Measurements from ENCODE around the gene TMCO4. TPM values are rescaled to one million over a fixed set of nuclear protein-coding genes. Genes with fewer than 3 reads are reported as not detected.

TMCO4 gene
- total and polyA plus RNA-seq, 2 of the 4 experiments (the other 2 are of a cell fraction): 7.3 to 8.6 TPM

DNA sequence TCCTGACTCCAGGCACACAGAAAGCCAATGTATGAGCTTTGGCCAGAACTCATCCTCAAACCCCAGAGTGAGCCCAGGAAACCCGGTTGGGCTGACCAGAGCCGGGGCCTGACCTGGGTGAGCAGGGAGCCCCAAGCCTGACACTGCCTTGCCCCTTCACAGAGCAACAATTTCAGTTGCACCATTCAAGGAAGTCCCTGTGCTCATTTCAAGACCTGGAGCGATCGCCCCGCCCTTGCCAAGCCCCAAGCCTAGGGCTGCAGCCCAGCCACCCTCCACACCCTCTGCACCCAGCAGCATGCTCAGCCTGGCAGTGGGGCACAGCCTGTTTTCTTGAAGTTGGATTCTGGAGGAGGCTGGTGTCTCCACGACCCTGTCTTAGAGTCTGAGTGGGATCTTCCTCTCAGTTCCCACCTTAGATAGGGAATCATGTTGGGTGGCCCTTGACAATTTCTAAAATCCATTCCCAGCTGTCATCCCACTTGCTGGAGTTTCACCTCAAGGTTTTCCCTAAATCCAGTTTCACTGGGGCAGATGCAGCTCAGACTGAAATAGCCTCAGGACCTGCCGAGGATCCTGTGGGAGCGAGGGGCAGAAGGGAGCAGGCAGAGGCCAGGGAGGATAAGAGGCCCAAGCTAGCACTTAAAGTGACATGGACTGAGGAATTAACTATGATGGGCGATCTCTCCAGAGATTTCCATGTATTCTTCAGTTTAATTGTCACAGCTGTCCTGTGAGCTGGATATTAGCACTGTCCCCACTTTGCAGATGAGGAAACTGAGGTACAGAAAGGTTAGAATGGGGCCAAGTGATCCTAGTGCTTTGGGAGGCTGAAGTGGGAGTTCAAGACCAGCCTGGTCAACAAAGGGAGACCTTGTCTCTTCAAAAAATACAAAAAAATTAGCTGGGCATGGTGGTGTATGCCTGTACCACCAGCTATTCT lies 153.1 kb downstream of the TMCO4 start:
- no peak overlapping the region for H3K9ac ChIP-seq (ENCODE audit: low read depth, low read length)

More for the DNA sequence above, 153.1 kb downstream of the TMCO4 start:
- no peak overlapping the region for H2BK5ac ChIP-seq (ENCODE audit: low read depth, low read length, poor library complexity, severe bottlenecking)
- intact Hi-C loops (cut with micrococcal nuclease): no loop called here
- H2BK120ac ChIP-seq (ENCODE audit: low read depth, low read length): no peak overlapping the region
- dilution Hi-C loops (cut with HindIII; ENCODE audit: low sequenced_read_pairs, unreplicated experiment): no loop called here
- ChIA-PET POLR2A (ENCODE audit: unreplicated experiment) (no interaction called here), CTCF (interaction anchor here (0.7 kb wide), 2 partner anchors 16 to 69 kb away, joined by 3 read pairs; no protein-coding TSS in a partner anchor)
- DNase-seq: no peak
- ATAC-seq (ENCODE audit: low read depth): no peak
- H3K23ac ChIP-seq (ENCODE audit: low read depth, low read length): peak overlapping the region; percentile 8; the same call in 1 of the 2 replicates
- H3K14ac ChIP-seq (replicated peaks; ENCODE audit: low read depth, low read length): no peak overlapping the region
- no peak overlapping the region for H3K56ac ChIP-seq (ENCODE audit: extremely low read depth, insufficient read depth, low read length)
- H3K27ac ChIP-seq (ENCODE audit: insufficient read depth, low read length): no peak overlapping the region
- no peak overlapping the region for H4K8ac ChIP-seq (ENCODE audit: low read depth in 2 of 2, low read length in 2 of 2)
- WGBS, 2 experiments (ENCODE audit: extremely low coverage in 2 of 2, insufficient read length in 1 of 2): no CpG with 5 or more reads among the region's 9 CpGs
- no peaks in the 10 kb centered on the region for H3K9me3 ChIP-seq (ENCODE audit: control insufficient read depth, insufficient read depth, low read length)
- H3K36me3 ChIP-seq (ENCODE audit: control insufficient read depth, insufficient read depth, low read length): peaks cover 2% of the 10 kb centered on the region; the same call in 1 of the 2 replicates
- H4K91ac ChIP-seq (ENCODE audit: insufficient read depth, low read depth, low read length): no peak overlapping the region
- no peaks in the 10 kb centered on the region for H3K27me3 ChIP-seq (ENCODE audit: control insufficient read depth, insufficient read depth, low read length)
- no peaks in the 10 kb centered on the region; the same call in 1 of the 2 replicates for H3K9me1 ChIP-seq (ENCODE audit: insufficient read depth, low read length)
- H3K4ac ChIP-seq (ENCODE audit: low read depth, low read length): no peak overlapping the region
- H3K79me1 ChIP-seq (ENCODE audit: low read depth in 1 of 2, low read length in 2 of 2): peaks cover 4 to 53% of the 10 kb centered on the region in 2 experiments; a peak in 2 of 4 replicates
- no peak overlapping the region for H3K18ac ChIP-seq (ENCODE audit: low read depth, low read length)
- no peak overlapping the region for H2AK5ac ChIP-seq (ENCODE audit: low read depth, low read length)
- no peak overlapping the region for H2BK20ac ChIP-seq (ENCODE audit: low read depth, low read length)
- no peak overlapping the region; the same call in 1 of the 2 replicates for H3K4me3 ChIP-seq (ENCODE audit: insufficient read depth, low read depth, low read length)
- TF ChIP-seq RFX5 (IDR thresholded peaks at IDR 0.05; ENCODE audit: low read depth, low read length) (no peak), BHLHE40 (IDR thresholded peaks at IDR 0.05; ENCODE audit: low read depth, low read length) (no peak), MAZ (IDR thresholded peaks at IDR 0.05; ENCODE audit: borderline replicate concordance, low read depth, low read length) (no peak), POLR2A (IDR thresholded peaks at IDR 0.05; ENCODE audit: low read depth, low read length) (no peak), MAFK (IDR thresholded peaks at IDR 0.05; ENCODE audit: low read depth, low read length) (no peak), FOS (IDR thresholded peaks at IDR 0.05; ENCODE audit: low read depth, low read length) (no peak), CEBPB (IDR thresholded peaks at IDR 0.05; ENCODE audit: low read depth, low read length) (no peak), NFE2L2 (IDR thresholded peaks at IDR 0.05; ENCODE audit: low read depth, low read length) (no peak)
- TF ChIP-seq, protein P1, sequence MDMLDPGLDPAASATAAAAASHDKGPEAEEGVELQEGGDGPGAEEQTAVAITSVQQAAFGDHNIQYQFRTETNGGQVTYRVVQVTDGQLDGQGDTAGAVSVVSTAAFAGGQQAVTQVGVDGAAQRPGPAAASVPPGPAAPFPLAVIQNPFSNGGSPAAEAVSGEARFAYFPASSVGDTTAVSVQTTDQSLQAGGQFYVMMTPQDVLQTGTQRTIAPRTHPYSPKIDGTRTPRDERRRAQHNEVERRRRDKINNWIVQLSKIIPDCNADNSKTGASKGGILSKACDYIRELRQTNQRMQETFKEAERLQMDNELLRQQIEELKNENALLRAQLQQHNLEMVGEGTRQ (IDR thresholded peaks at IDR 0.05; ENCODE audit: low read depth, low read length): no peak
- no peak overlapping the region for H2BK15ac ChIP-seq (ENCODE audit: low read depth, low read length)
- H3K4me2 ChIP-seq (ENCODE audit: low read depth, low read length): peak overlapping the region; percentile 93; the same call in 1 of the 2 replicates
- in situ Hi-C loops (cut with MboI; ENCODE audit: low sequenced_read_pairs): loop anchor here (5.0 to 10.0 kb wide), 2 partner anchors 162 to 304 kb away; partner anchors contain the start of gene CAPZB
- no TSS peak for BruUV-seq (replicated peaks)
- peaks cover 44% of the 10 kb centered on the region for H4K20me1 ChIP-seq (ENCODE audit: insufficient read depth, low read length)
- H4K5ac ChIP-seq (ENCODE audit: low read depth, low read length): no peak overlapping the region
- H2AK9ac ChIP-seq (replicated peaks; ENCODE audit: low read depth, low read length, poor library complexity): no peak overlapping the region
- H2AFZ ChIP-seq (replicated peaks; ENCODE audit: low read length, poor library complexity): peak overlapping the region; percentile 13
- H3K4me1 ChIP-seq (ENCODE audit: control insufficient read depth, insufficient read depth, low read length): peaks cover 22% of the 10 kb centered on the region; the same call in 1 of the 2 replicates
